OCI-M2 (cell line): ENCODE results near the gene PTPRJ.

Experiments used
- DNase-seq: peaks from one replicate; lab custom pipeline; 2025; ENCODE audit not compliant: unreplicated experiment; lab: John Stamatoyannopoulos, UW

PTPRJ gene

GRCh38 chr11:47994417-47994816 is 14.1 kb downstream of the PTPRJ start:
- DNase-seq = no peak

DNA sequence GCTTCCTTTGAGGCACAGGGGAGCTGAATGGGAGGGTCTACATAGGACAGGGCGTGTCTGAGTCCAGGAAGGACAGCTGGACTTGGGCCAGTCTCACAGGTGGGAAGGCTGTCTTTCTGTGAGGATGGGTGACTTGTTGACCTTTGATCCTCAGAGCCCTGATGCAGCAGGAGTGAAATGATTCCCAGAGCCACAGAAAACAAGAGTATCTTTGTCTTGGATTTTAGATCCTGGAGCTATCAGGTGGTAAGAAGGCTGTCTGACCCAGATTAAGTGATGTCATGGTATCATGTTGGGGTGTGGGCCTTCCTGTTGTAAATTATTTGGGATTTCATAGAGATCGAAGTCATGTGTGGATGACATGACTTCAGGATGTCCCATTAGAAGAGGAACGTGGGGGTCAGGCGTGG is 15.0 kb downstream of the PTPRJ start:
- DNase-seq = no peak

DNA sequence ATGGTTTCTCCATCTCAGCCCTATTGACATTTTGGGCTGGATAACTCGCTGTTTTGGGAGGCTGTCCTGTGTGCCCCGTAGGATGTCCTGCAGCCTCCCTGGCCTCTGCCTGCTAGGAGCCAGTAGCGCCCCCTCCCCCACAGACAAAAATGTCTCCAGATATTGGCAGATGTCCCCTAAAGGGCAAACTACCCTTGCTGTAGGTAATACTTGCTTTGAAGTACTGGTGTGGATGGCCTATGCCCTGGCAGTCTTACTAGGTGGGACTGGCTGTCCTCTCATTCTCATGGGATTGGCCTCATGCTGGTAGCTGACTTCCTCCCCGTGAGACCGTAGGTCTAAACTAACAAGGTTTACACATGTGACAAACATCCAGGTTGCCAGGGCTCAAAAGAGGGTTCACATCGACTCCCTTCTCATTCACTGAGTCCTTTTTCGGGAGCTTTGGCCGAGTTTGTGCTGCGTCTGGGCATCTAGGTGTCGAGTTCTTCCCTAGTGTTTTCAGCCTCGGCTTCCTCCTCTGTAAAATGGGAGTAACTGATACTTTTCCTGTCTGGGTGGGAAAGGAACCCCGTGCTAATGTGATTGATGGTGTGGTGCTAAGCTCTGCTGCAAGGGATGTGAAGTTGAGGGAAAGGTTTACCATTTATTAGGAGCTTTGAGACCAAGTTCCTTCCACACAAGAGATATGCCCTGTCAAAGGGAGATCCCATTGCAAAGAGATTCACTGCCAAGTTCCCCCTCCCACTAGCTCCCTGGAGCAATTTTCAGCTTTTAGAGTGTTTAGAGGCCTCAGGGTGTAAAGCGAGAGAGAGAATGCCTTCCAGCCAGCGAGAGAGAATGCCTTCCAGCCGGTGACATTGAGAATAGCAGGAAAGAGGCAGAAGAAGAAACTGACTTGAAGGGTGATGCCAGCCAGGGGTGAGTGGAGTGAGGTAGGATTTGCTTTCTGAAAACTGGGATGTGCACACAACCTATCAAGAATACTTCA is 17.0 kb downstream of the PTPRJ start:
- DNase-seq = no peak

DNA sequence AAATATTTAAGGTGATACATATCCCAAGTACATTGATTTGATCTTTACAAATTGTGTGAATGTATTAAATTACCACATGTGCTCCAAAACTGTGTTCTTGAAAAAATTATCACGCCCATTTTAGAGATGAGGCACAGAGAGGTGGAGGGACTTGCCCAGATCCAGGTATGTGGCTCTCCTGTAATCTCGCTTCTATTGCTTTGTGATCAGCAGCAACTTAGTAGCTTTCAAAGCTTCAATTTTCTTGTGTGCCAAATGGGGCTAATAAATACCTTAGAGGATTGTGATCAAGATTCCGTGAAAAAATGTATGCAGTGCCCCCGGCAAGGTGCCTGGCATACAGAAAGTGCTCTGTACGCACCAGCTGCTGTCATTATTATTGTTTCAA is 18.0 kb downstream of the PTPRJ start:
- no peak for DNase-seq

DNA sequence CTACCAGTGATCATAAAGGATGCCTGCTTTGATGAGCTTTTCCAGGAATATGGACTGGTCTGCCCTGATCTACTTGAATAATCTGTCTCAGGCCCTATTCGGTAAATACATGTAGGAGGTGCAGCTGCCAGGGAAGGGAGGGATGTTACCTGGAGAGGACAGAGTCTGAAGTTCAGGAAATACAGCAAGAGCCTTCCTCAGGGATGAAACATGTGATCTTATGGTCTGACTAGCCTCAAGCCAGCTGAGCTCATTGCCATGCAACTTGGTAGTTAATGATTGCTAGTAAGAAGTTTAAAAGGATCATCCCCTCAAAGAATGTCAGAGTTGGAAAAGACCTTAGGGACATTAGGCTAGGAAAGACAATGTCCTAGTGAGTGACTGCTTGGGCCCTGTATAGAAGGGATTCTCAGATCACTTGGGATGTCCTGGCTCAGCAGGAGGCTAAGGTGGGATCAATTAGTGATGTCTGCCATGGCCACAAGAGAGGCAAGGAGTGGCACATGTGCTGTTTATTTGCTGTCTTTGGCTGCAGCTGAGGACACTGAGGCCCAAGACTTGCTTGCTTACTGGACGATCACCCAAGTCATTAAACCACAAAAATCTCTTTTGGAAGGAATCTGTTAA is 18.5 kb downstream of the PTPRJ start:
- DNase-seq = no peak

DNA sequence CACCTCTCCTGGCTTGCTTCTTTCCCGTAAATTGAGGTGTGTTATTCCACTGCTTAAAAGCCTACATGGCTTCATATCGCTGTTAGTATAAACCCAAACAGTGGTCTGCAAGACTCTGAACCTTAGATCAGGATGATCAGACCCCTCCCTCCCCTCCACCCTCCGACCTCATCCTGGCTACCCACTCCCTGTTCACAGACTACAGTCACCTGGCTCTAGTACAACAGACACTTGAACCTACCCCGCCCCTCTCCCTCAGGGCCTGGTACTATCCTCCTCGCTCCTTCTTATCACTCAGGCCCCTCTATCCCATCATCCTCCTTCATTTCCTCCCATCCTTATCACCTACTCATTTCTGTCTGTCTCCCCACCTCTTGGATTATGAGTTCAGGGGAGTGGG is 20.1 kb downstream of the PTPRJ start:
- no peak for DNase-seq

GRCh38 chr11:48001438-48002021 is 21.2 kb downstream of the PTPRJ start:
- no peak for DNase-seq

GRCh38 chr11:48002561-48002960 is 22.2 kb downstream of the PTPRJ start:
- DNase-seq = no peak

GRCh38 chr11:48003926-48004325 is 23.6 kb downstream of the PTPRJ start:
- no peak for DNase-seq

GRCh38 chr11:48004456-48004855 is 24.1 kb downstream of the PTPRJ start:
- DNase-seq = no peak

DNA sequence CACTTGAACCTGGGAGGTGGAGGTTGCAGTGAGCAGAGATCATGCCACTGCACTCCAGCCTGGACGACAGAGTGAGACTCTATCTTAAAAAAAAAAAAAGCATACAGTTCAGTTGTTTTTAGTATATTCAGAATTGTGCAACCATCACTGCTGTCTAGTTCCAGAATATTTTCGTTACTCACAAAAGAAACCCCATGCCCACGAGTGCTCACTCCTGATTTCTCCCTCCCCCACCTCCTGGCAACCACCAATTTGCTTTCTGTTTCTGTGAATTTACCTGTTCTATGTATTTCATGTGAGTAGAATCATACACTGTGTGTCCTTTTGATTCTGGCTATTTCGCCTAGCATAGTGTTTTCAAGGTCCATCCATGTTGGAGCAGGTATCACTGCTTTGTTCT is 24.8 kb downstream of the PTPRJ start:
- DNase-seq = no peak

- DNase-seq = no peak
These were observed 25.5 kb downstream of the PTPRJ start for GRCh38 chr11:48005831-48006270.

DNA sequence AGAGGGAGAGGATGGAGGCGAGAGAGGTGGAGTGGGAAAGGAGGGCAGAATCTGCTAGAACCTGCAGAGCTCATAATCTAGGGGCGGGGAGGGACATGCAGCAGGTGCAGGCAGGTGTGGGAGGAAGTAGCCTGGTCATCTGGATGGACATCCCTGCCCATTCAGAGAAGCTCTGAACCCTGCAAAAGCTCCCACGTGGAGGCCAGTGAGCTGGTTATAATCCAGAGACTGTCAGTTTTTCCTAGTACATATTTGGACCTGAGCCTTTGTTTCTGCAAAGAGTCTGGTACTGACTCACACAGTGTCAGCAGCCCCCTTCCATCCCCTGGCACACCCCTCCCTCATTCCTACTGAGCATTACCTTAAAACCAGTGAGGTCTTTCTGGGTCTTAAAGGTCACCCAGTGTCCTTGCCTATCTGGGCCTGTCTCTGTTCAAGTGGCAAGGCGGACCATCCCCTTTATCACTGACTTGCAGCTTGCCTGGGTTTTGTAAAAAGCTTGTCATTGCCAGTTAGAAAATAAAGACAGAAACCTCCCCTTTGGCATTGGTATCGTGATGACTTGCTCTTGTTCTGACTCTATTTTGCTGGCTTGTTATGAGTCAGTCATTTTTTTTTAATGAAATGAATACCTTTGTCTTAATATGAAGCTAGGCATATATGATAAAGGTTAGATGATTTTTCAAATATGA is 26.1 kb downstream of the PTPRJ start:
- peak; percentile 36 for DNase-seq

DNA sequence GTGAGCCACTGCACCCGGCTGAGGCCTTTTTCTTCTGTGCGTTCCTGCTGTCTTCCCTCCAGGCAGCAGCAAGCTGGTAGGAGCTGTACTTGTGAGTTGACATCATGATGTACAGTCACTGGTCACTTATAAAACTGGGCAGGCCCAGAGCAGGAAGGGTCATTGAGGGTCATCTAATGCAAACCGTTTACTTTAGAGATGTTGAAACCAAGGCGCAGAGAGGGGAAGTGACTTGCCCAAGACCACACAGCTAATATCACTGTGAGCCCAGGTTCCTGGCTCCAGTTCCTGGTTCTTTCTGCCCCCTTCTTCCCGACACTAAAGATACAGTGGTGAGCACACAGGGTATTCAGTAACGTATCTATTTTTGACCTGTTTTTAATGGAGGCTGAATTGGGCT is 27.3 kb downstream of the PTPRJ start:
- no peak for DNase-seq

DNA sequence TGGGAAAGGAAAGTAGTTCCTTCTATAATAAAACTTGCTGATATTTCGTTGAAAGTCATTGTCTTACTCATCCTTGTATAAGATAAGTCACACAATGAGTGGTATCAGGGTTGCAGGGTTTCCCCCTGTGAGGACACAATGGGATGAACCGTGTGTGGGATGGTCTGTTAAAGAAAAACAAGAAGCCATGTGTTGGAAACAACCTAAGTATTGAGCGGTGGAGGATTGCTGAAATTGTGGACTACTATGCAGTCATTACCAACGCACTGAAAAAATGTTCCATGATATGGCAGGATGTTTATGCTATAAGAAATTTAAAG is 28.6 kb downstream of the PTPRJ start:
- DNase-seq = no peak

DNA sequence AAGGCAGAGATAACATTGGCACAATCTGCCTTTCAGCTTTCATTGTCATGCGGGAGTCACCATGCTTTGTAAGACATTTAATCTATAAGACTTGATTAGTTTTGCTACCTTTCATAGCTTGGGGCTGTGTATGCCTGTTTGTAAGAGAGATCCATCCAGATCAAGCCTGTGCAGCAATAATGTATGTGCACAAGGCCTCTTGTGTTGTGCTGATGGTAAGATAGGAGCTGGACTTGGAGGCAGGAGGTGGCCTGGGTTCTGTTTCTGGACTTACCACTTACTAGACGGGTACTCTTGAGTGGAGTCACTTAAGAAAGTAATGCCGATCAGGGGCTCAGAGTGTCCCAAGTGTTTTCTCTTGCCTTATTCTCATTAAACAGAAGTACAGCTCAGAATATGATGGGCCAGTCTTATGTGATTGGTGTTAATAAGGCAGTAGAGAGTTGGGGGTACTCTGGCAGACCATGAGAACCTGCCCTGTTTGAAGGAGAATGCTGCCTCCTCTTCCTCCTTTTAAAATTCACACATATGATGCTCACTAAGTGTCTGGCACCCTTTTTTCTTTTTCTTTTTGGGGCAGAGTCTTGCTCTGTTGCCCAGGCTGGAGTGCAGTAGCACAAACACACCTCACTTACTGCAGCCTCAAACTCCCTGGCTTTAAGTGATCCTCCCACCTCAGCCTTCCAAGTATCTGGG is 30.9 kb downstream of the PTPRJ start:
- no peak for DNase-seq

DNA sequence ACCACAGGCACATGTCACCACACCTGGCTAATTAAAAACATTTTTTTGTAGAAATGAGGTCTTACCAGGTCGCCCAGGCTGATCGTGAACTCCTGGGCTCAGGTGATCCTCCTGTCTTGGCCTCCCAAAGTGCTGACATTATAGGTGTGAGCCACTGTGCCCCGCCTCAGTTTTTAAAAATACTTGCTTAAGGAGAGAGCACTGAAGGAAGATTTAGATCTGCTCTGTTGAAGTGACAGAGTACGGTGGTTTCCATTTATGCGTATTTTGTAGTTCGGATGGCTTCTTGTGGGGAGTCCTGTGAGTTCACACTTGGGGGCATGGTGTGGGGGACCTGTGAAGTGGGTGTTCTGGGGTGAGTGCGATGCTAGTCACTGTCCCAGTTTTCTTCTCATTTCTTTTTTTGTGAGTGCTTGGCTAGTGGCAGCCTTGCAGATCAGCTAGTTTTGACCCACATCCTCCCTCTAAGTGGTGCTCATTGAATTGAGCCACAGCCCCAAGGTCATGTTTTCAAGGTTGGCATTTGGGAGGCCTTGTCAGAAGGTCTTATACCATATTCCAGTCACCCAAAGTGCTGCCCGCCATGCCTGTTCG is 31.5 kb downstream of the PTPRJ start:
- DNase-seq = no peak

GRCh38 chr11:48013269-48013901 is 33.0 kb downstream of the PTPRJ start:
- DNase-seq = no peak

GRCh38 chr11:48014917-48015316 is 34.6 kb downstream of the PTPRJ start:
- DNase-seq = no peak
